ENCODE data around the gene SAFB2. TPM values are rescaled to one million over a fixed set of nuclear protein-coding genes. Genes with fewer than 3 reads are reported as not detected.

SAFB2 gene
- total RNA-seq, 1 donor from 2014 or later: 40.5 TPM

GRCh38 chr19:5587071-5587455 lies 35.5 kb downstream of the SAFB2 start:
- intact Hi-C loops (cut with micrococcal nuclease): no loop called here
- TF ChIP-seq, protein P1, sequence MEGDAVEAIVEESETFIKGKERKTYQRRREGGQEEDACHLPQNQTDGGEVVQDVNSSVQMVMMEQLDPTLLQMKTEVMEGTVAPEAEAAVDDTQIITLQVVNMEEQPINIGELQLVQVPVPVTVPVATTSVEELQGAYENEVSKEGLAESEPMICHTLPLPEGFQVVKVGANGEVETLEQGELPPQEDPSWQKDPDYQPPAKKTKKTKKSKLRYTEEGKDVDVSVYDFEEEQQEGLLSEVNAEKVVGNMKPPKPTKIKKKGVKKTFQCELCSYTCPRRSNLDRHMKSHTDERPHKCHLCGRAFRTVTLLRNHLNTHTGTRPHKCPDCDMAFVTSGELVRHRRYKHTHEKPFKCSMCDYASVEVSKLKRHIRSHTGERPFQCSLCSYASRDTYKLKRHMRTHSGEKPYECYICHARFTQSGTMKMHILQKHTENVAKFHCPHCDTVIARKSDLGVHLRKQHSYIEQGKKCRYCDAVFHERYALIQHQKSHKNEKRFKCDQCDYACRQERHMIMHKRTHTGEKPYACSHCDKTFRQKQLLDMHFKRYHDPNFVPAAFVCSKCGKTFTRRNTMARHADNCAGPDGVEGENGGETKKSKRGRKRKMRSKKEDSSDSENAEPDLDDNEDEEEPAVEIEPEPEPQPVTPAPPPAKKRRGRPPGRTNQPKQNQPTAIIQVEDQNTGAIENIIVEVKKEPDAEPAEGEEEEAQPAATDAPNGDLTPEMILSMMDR (IDR thresholded peaks at IDR 0.05; ENCODE audit: borderline replicate concordance): no peak
- no peak for DNase-seq
- no peak overlapping the region for H3K4me3 ChIP-seq
- H3K4me1 ChIP-seq: peaks cover 17% of the 10 kb centered on the region
- no peak overlapping the region for H3K27ac ChIP-seq (replicated peaks)
- H3K36me3 ChIP-seq: peaks cover 69% of the 10 kb centered on the region
- no peaks in the 10 kb centered on the region for H3K27me3 ChIP-seq (ENCODE audit: low read depth)
- H3K9me3 ChIP-seq (replicated peaks): no peaks in the 10 kb centered on the region

DNA sequence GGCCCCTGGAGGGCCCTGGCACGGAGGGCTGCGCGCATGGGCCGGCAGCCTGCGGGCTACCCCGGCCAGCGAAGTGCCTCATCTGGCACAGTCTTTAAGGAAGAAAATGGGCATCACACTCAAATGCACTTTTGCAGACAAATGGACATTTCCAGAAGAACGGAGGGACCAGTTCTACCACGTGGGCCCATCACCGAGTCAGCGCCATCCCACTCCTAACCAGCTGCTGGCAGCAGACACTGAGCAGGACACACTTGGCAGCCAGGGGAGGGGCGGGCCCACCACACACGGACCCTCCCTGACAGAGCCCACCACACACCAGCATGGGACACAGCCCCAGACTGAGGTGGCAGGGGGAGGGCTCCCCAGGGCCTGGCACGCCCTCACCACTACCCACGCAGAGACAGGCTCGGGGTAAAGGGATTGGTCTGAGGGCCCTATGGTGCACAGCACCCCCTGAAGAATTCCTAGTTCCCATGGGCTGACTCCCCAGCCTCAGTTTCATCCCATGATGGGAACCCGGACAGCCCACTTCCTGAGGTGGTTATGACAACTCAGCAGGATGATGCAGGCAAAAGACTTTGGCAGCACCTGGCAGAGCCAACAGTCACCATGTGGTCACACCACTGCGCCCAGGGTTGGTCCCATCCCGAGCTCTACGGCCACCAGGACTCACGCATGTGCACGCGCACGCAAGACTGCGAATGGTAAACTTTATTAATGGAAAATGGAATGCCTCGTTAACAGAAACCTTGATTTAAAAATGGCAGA lies 36.1 kb downstream of the SAFB2 start:
- H3K9me3 ChIP-seq (replicated peaks): no peaks in the 10 kb centered on the region
- intact Hi-C loops (cut with micrococcal nuclease): no loop called here
- peaks cover 69% of the 10 kb centered on the region for H3K36me3 ChIP-seq
- H3K27ac ChIP-seq (replicated peaks): no peak overlapping the region
- no peak overlapping the region for H3K4me3 ChIP-seq
- DNase-seq: no peak
- H3K4me1 ChIP-seq: peaks cover 17% of the 10 kb centered on the region
- H3K27me3 ChIP-seq (ENCODE audit: low read depth): no peaks in the 10 kb centered on the region
- TF ChIP-seq, protein P1 (IDR thresholded peaks at IDR 0.05; ENCODE audit: borderline replicate concordance): no peak

DNA sequence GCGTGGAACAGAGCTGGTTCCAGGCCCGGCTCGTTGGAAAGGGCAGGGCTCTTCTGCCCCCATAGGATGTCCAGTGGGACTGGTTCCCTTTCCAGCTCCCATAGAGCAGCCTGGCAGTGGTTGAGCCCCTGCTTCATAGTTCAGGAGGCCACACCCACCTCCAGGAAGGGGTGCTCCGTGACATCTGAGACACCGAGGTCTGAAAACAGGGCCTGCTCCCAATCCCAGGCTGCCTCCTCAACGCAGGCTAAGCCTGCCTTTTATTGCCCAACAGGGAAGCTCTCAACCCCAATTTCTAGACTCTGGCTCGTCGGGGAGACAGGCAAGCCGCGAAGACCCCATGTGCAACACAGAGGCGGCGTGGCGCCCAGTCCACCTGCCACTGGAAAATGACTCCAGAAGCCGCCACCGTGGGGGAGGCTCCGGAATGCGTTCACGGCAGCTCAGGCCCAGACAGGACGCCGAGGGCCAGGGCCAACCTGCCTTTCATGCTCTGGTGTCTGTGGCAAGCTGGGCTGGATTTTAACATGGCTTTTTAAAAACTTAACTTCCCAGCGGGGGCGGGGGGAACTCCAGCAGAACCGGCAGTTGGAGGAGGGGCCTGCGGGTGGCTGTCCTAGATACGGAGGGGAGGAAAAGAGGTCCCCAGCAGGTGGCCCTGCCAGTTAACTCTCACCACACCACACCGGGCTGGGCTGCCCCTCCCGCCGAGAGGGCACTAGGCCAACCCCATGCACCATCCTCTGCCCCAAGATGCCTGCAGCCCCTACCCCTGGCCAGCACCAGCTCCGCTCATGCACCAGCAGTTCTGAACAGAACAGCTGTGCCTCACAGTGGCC lies 36.9 kb downstream of the SAFB2 start:
- Histone ChIP-seq H3K36me3 (peaks cover 65% of the 10 kb centered on the region), H3K9me3 (replicated peaks) (no peaks in the 10 kb centered on the region), H3K27me3 (ENCODE audit: low read depth) (no peaks in the 10 kb centered on the region), H3K4me1 (peaks cover 17% of the 10 kb centered on the region), H3K4me3 (no peak overlapping the region), H3K27ac (replicated peaks) (peak overlapping the region; percentile 44)
- TF ChIP-seq, protein P1 (IDR thresholded peaks at IDR 0.05; ENCODE audit: borderline replicate concordance): no peak
- intact Hi-C loops (cut with micrococcal nuclease): no loop called here
- no peak for DNase-seq

DNA sequence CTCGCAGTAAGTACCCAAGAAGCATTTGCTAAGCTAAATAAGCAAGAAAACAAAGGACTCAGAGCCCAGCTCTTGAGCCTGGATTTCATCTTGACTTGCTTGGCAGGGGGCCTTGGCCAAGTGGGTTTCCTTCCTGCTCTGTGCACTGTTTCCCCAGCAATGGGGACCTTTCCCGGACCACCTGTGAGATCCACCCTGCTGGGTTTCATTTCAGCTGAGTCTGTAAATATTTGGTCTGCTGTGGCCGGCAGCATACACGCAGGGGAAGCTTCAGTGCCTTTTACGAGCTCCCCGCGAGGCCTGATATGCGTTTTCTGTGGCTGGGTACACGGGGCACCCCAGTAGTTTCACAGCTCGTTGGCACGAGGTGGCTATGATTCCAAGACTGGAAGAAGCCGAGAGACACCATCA lies 42.4 kb downstream of the SAFB2 start:
- TF ChIP-seq, protein P1 (IDR thresholded peaks at IDR 0.05; ENCODE audit: borderline replicate concordance): no peak
- intact Hi-C loops (cut with micrococcal nuclease): no loop called here
- no peak for DNase-seq
- Histone ChIP-seq H3K27ac (replicated peaks) (no peak overlapping the region), H3K9me3 (replicated peaks) (no peaks in the 10 kb centered on the region), H3K27me3 (ENCODE audit: low read depth) (no peaks in the 10 kb centered on the region), H3K4me3 (no peak overlapping the region), H3K4me1 (peaks cover 8% of the 10 kb centered on the region), H3K36me3 (peaks cover 18% of the 10 kb centered on the region)

DNA sequence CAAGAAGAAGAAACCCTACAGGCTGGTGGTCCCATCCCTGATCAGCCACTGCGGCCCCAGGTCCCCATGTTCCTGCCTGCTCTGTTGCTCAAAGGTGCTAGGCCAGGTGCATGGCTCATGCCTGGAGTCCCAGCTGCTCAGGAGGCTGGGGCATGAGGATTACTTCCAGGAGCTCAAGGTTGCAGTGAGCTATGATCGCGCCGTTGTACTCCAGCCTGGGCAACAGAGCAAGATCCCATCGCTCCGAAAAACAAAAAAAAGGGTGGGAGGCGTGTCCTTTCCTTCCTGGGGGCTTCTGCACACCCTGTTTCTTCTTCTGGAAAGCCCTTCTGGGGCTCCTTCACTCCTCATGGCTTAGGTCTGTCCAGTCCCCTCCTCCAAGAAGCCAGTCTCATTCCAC lies 42.9 kb downstream of the SAFB2 start:
- intact Hi-C loops (cut with micrococcal nuclease): no loop called here
- Histone ChIP-seq H3K27me3 (ENCODE audit: low read depth) (no peaks in the 10 kb centered on the region), H3K27ac (replicated peaks) (no peak overlapping the region), H3K4me1 (peaks cover 8% of the 10 kb centered on the region), H3K36me3 (peaks cover 18% of the 10 kb centered on the region), H3K4me3 (no peak overlapping the region), H3K9me3 (replicated peaks) (peaks cover 4% of the 10 kb centered on the region)
- TF ChIP-seq, protein P1 (IDR thresholded peaks at IDR 0.05; ENCODE audit: borderline replicate concordance): no peak
- DNase-seq: no peak

Measured in left ventricle myocardium inferior (tissue), 1 donor.